HG03097 (cell line): Measurements from ENCODE around the gene EFTUD2.
"Not testable (repeated sequence)": the region's sequence is repeated elsewhere in the genome, so short reads cannot be mapped to it uniquely, and the experiment has no call there.

Source experiments
- ATAC-seq: cut with Tn5 transposase; IDR thresholded peaks from one replicate; pipeline ENCODE4 v1.9.1; 2021; ENCODE audit not compliant: unreplicated experiment, low FRiP score

EFTUD2 gene

DNA sequence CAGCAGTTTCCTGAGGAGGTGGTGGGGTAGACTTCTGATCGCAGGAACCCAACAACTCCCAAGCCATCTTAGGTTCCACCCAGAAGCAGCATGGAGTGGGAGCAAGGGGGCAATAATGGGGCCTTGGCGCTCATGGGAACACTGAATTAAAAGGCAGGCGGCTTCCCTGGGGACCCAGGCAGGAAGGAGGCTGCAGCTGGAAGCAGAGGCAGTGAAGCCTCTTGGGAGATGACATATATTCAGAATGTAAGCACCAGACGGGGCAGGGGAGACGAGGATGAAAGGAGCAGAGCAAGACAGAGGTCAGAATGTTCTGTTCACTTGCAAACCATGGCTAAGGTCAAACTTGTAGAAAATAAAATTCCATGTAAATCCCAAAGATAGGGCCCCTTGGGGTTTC, 48.6 kb downstream of the EFTUD2 start:
- no peak for ATAC-seq

DNA sequence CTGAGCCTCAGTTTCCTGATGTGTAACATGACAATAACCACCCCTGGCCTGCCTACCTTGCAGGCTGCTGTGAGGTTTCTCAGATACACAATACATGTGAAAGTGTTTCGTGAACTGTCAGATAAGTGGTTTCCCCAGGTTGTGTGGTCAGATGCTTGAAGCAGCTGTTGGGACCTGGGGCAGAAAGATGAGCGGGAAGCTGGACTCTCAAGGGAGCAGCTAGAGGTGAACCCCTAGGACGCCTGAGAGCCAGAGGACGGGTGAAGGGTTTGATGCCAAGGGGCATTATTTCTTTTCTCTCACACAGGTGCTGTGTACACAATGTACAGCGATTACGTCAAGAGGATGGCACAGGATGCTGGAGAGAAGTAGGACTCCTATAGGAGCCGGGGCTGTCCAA, 49.2 kb downstream of the EFTUD2 start:
- ATAC-seq: no peak

DNA sequence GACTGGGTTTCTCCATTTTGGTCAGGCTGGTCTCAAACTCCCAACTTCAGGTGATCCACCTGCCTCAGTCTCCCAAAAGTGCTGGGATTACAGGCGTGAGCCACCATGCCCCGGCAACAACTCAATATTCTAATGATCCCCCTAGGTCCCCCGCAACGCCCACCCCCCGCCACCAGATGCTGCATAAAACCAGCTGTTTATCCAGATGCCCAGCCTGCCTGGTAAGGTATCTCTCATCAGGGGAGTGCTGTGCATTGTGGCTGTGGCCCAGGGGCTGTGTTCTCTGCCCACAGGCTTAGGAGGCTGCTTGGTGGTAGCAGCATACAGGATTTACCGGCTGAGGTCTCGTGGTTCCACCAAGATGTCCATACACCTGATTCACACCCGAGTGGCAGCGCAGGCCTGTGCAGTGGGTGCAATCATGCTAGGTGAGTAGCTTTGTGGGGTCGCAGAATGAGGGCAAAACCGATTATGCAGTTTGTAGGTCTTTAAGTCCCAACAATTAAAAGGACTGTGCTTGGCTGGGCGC, 50.2 kb downstream of the EFTUD2 start:
- no peak for ATAC-seq

DNA sequence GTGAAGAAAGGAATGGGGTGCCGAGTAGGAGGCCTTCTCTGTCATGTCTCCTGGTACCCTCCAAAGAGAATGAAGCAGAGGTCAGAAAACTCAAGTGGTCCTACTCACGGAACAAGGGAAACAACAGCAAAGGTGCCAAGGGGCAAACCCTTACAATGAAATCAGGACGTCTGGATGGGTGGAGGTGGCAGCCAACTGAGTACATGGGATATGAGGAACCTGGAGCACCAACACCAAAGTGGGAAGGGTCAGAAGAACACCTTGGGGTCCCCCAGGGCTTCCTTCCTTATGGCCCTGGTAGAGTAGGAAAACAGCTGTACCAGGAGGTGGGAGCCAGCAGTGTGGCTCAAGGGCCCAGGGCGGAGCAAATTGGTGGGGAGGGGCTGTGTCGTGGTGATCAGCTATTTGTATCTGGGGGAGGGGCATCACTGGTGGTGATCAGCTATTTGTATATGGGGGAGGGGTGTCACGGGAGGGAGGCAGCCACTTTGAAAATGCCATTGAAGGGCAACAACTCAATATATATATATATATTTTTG, 50.9 kb downstream of the EFTUD2 start:
- ATAC-seq: no peak

DNA sequence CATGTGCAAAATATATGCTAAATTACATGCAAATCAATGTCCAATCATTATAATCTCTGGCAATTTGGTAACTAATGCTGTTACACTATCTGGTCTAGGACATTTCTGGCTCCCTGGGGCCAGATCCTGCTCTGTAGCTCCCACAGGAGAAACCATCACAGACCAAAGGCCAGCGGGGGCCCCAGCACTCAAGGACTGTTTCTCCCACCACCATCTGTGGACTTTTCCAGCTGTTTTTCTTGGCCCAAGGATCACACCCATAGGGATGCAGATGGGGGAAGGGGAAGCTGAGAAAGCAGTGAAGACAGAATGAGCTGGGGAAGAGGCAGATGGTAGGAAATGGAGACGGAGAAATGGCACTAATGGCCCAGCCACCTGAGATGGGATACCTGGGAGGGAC, 51.7 kb downstream of the EFTUD2 start, which contains the start of gene HIGD1B:
Gene HIGD1B (plus strand): TSS at position 298 of the 400 bp plus-strand sequence. CDS start 270 bp downstream, outside the sequence.
- no peak for ATAC-seq

DNA sequence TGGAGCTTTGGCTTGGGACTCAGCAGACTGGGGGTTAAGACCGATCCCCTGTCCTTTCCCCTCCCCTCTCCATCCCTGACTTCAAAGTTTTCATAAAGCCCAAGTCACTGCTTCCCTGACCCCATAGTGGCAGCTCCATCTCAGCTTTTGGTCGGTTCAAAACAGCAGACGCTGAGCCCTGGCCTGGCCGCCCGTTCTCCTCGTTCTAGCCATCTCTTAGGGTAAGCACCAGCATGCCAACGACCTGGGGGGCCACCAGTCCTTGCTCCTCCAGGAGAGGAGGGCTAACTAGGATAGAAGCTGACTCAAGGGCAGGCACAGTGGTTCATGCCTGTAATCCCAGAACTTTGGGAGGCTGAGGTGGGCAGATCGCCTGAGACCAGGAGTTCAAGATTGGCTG, 53.0 kb downstream of the EFTUD2 start:
- ATAC-seq: no peak

DNA sequence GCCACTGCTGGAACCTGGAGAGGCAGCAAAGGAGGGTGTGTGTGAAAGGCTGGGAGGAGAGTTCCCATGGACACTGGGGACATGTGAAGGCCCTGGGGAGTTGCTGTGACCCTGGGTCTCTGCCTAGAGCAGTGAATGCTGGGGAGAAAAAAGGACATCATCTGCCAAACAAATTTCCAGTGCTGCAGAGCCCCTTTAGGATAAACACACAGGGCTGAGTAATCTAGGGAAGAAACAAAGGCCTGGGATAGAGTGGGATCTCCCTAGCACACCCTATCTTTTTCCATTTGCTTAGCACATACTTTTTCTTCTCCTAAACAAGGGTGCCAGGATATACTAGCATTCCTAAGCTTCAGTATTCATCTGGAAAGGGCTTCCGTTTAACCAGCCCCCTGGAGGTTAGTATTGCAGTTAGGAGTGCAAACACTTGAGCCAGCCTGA, 54.8 kb downstream of the EFTUD2 start:
- ATAC-seq: no peak

DNA sequence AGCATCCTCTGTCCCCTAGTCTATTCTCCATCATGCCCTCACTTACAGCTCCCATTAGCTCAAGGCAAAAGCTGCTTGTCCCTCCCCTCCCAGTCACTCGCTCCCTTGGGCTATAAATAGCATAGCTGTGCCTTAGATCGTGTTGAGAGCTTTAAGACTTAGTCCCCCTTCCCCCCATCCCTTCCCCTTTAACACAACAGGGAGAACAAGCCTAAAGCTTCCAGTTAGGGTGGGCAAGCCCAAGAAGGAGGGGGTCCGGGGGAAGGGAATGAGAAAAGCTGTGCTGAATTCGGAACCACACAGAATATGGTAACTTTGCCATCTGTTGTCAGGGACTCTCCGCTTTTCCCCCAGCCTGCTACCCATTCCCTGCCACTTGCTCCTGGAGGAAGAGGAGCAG, 56.5 kb downstream of the EFTUD2 start:
- ATAC-seq: no peak

DNA sequence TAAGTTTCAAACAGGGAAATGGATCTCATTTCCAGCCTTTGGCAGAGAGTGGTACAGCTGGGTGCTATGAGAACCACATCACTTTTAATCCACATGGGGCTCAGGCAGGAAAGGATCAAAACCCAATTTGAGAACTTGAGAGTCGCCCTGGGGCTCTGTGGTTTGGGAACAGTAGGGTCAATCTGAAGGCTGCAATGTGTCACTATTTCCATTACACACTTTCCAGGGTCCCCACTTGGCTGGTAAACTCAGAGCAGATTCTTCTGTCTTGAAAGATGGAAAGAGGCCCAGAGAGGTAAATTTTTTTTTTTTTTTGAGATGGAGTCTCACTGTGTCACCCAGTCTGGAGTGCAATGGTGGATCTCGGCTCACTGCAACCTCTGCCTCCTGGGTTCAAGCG, 58.3 kb downstream of the EFTUD2 start:
- ATAC-seq: no peak

DNA sequence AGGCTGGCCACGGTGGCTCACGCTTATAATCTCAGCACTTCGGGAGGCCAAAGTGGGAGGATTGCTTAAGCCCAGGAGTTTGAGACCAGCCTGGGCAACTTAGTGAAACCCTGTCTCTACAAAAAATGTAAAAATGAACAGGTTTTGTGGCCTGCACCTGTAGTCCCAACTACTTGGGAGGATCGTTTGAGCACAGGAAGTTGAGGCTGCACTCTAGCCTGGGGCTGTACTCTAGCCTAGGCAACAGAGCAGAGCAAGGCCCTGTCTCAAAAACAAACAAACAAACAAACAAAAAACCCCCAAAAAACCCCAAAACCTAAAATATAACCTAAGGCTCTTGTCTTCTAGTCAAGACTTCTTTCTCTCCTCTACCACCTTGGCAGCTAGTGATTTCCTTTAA, 59.0 kb downstream of the EFTUD2 start:
- ATAC-seq: no peak

DNA sequence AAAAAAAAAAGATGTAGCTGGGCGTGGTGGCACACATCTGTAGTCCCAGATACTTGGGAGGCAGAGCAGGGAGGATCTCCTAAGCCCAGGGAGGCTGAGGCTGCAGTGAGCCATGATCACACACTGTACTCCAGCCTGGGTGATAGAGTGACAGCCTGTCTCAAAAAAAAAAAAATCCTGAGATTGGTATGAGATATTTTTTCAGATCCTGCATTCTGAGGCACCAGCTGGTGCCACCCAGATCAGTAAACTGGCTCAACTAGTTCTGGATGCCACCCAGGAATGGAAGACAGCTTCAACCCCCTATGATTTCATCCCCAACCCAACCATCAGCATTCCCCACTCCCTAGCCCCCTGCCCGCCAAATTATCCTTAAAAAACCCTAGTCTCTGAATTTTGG, 62.0 kb downstream of the EFTUD2 start:
- ATAC-seq: no peak

DNA sequence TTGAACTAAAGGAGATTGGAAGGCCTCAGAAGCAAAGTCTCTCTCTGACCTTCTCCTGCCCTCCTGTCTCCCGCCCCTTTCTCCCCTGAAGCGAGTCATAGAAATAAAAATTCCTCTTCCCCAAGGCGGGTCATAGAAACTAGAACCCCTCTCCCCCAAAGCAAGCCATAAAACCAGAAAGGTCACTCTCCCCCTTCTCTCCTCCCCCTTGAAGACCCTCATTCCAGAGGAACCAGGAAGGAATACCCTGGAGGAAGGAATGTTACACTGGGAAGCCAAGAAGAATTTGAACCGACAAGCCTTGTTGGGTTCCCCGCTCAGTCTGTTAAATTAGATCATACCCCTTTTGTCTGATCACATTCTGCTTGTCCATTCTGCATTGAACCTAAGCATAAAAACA, 66.4 kb downstream of the EFTUD2 start:
- ATAC-seq: no peak

DNA sequence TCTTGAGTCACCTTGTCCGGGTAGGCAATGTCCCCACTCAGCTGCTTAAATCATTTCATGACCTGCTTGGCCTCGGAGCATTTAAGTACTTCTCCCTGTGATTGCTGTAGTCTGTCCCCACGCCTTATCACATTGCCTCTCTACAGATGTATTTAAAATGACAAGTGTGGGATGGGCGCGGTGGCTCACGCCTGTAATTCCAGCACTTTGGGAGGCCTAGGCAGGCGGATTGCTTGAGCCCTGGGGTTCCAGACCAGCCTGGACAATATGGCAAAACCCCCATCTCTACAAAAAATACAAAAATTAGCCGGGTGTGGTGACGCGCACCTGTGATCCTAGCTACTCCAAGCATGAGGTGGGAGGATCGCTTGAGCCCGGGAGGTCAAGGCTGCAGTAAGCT, 67.9 kb downstream of the EFTUD2 start:
- no peak for ATAC-seq

DNA sequence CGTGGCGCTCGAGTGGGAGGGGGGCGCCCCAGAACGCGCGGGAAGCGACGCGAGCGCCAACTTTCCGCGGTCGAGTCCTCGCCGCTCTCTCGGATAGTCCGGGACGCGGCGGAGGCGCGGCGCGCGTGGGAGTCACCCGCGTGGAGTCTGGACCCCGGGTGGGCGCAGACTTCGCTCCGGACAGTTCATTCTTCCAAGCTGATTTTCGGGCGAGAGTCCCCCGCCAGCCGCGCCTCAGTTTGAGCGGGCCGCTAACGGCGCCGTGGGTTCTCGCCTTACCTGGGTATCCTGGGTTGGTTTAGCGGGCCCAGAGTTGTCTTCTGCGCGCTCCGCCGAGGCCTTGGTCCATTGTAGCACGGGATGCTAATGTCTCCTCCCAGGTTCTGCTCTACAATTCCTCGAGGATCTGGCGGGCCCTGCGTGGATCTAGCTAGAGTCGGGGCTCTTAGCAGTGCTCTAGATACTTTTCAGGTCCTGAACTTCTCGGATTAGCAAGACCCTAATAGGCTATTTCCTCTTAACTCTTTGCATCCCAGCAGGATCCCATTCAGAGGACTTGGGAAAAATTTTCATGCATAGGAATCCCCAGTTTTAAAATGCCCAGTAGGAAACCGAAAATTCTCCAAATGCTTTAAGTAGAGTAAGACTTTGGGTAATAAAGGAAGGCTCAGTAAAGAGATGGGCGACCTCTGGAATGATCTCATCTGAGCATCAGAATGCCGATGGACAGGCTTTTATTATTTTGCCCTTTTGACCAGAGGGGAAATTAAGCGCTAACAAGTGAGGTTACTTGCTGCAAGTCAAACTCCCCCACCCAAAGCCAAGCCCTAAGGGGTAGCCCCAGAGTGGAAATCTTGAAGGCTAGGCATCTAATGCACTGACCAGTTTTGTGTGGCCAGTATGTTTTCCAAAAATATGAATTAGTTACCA, 68.6 kb downstream of the EFTUD2 start:
- no peak for ATAC-seq

DNA sequence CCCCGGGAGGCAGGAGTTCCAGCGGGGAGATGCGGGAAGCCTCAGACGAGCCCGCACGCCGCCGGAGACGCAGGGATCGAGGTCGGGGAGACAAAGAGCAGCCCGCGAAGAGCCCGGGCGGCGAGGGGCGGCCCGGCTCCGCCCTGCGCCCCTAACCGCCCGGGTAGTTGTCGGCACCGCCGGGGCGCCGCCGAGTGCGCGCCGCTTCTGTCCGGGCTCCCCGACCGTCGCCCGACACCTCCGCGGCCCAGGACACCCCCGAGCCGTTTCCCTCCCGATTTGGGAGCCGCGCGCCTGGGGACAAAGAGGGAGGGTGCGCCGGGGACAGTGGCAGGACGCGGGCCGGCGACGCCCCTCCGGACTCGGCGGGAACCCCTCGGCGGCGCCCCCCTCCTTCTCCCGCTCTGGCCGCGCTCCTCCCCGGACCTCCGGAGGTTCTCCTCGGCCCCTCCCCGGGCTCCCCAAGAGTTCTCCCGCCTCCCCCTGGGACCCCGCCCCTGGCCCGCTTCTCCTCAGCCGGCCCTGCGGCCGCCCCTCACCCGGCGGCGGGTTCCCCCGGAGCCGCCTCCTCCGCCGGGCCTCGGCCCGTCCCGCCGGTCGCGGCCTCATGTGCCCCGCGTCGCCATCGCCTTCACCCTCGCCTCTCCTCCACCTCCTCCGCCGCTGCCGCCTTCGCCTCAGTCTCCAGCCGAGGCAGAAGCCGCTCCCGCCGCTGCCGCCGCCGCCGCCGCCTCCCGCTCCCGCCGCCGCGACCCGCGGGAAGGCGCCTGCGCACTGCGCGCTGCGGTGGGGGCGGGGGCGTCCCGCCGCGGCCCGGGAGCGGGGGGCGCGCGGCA, 69.5 kb downstream of the EFTUD2 start, which contains the start of gene GJC1:
Gene GJC1 (minus strand): TSS at position 765 of the 836 bp plus-strand sequence. CDS start 24,470 bp downstream, outside the sequence.
- ATAC-seq: no peak

DNA sequence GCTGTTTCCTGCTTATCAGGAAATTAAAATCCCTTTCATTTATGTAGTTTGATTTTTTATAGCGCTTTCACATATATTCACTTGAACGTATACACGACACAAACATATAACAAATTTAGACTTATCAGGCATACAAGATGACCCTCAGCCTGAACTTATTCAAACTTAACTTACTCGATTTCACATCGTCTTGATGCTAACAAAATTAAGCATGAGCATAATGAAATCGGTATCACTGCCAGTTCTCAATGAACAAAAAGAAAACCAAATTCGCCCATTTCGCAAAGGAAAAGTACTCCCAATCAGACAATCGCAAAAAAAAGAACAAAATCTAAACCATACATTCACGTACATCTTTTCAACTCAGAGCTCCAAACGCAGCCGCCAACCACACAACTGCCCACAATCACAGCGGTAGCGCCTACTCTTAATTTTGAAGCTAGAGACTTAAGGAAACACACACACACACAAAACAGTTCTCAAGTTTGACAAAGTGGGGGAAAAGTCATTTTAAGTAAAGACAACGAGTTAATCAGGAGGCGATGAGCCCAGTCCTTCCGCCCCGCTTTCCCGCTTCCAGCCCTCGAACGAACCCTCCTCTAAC, 70.2 kb downstream of the EFTUD2 start:
- ATAC-seq: no peak

DNA sequence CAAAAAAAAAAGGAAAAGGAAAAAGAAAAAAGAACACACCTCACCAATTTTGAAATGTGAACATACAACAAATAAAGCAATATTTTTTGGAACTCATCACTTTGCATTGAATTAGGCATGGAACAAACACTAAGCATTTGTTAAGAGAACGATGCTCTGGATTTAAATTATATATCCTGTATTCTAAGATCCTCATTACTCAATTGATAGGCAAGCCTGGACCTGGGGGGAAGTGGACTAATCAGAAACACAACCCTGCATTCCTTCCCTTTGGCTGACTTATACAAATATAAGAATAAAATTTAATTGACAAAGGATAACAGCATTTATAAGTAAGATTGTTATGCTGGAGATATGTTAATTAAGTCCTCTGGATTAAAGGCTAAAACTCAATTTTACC, 71.4 kb downstream of the EFTUD2 start:
- no peak for ATAC-seq

DNA sequence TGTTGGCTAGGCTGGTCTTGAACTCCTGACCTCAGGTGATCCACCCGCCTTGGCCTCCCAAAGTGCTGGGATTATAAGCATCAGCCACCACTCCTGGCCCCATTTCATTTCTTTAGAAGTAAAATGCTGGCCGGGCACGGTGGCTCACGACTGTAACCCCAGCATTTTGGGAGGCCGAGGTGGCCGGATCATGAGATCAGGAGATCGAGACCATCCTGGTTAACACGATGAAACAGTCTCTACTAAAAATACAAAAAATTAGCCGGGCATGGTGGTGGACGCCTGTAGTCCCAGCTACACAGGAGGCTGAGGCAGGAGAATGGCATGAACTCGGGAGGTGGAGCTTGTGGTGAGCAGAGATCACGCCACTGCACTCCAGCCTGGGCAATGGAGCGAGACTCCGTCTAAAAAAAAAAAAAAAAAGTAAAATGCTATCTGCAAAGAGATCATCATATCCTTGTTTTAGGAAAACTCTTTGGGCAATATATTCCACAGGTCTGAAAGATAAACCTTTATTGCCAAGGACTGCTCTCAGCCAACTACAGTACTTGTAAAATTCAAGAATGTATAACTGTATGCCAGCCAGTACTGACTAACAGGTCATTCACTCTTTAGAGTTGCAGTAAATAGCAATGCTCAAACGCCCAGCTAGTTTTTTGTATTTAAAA, 73.0 kb downstream of the EFTUD2 start:
- ATAC-seq: no peak

DNA sequence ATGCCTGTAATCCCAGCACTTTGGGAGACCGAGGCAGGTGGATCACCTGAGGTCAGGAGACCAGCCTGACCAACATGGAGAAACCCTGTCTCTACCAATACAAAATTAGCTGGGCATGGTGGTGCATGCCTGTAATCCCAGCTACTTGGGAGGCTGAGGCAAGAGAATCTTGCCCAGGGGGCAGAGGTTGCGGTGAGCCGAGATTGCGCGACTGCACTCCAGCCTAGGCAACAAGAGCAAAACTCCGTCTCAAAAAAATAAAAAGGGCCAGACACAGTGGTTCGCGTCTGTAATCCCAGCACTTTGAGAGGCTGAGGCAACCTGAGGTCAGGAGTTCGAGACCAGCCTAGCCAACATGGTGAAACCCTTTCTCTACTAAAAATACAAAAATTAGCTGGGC, 74.0 kb downstream of the EFTUD2 start:
- ATAC-seq: not testable (repeated sequence)
